Natural killer cell treated with Interleukin-12 subunit alpha and Interleukin-12 subunit beta and Interleukin-15 and Interleukin-18, amount 100 ng/mL, for 72 hours (primary cell): Measurements from ENCODE around the gene SOCS3. TPM values are rescaled to one million over a fixed set of nuclear protein-coding genes. Genes with fewer than 3 reads are reported as not detected.
A peak's percentile ranks its signal among the peaks of the same experiment; 100 is the strongest.

Experiments used
- ATAC-seq, 2 donors: fragments of 150-1000 bp; cut with Tn5 transposase in 1 of 2; sonication (Bioruptor Pico), chemical (Tn5 transposase) in 1 of 2; 2 replicates each; pipeline ENCODE4 v1.10.0; 2021
- DNase-seq: peaks from one replicate; pipeline ENCODE4 v3.0.0; 2022; ENCODE audit warnings: low spot score
- H3K27ac Mint-ChIP-seq, 2 donors: 1 replicate in 1 of 2; 2 replicates in 1 of 2; pipeline ENCODE4 v1.8.0; 2022; ENCODE audit warnings: mixed read lengths in 2 of 2, mild to moderate bottlenecking in 1 of 2, moderate library complexity in 1 of 2
- H3K27me3 Mint-ChIP-seq, 2 donors: 1 replicate in 1 of 2; 2 replicates in 1 of 2; pipeline ENCODE4 v1.8.0; 2022; ENCODE audit warnings: mixed read lengths in 2 of 2
- H3K36me3 Mint-ChIP-seq: one replicate; pipeline ENCODE4 v1.8.0; 2022; ENCODE audit warnings: mixed read lengths
- H3K4me1 Mint-ChIP-seq, 2 donors: 1 replicate in 1 of 2; 2 replicates in 1 of 2; pipeline ENCODE4 v1.8.0; 2022; ENCODE audit warnings: low read depth in 2 of 2, mixed read lengths in 2 of 2, mild to moderate bottlenecking in 1 of 2
- H3K4me3 Mint-ChIP-seq: one replicate; pipeline ENCODE4 v1.8.0; 2022; ENCODE audit warnings: mixed read lengths
- H3K9me3 Mint-ChIP-seq: 2 replicates; pipeline ENCODE4 v1.8.0; 2022; ENCODE audit warnings: mixed read lengths
- total RNA-seq, 2 donors: library from RNA; stranded (reverse); gene quantifications; one replicate each; pipeline ENCODE4 v1.2.3, GENCODE V29; 2022

SOCS3 gene
- total RNA-seq, 2 donors from 2014 or later: 110 to 156 TPM

DNA sequence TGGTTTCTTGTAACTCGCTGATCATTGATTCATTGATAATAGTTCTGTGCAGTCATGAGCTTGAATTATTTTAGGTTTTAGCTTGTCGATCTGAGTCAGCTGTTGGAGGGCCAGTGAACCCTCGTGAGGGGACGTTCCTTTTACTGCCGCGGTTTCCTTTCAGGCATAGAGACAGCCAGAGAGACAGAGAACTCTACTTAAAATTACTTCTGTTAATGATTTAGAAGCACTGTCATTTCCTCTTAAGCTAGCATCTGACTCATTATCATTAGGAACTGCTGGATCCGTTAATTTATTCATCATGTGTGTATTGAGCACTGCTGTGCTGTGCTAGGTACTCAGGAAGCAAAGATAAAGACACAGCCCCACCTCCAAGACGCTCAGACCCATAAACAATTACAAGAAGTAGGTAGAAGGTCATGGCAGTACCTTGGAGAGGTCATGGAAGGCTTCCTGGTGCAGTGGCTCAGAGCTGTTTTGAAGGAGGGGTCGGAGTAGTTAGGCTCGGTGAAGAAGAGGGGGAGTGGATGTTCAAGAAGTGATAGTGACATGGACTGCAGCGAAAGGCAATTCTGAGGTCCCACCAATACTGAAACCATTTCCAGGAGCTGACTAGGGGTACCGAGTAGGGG lies 21.8 kb upstream of the SOCS3 start:
- Mint-ChIP-seq H3K4me1 (peaks cover 68 to 70% of the 10 kb centered on the region in 2 donors), H3K36me3 (peaks cover 25% of the 10 kb centered on the region), H3K27me3 (no peaks in the 10 kb centered on the region), H3K27ac (peak overlapping the region; percentile 96), H3K4me3 (peak overlapping the region; percentile 87), H3K9me3 (no peaks in the 10 kb centered on the region)
- ATAC-seq (peak; percentile 25 to 48), DNase-seq (no peak)

DNA sequence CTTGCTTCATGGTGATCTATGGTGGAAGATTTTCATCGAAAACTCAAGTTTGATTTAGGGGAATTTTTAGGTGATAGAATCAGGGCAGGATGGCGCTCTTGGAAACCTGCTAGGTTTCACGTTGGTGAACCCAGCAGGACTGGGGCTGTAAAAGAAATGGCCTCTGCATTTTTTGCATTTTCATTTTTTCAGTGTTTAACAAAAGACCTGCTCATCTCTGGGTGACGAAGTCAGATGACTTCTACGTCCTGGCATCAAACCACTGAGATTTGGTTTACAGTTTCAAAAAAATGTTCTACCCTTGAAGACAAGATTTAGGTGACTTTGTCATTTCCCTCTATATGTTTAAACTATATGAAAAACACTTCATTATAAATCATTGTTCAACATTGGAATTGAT lies 20.5 kb upstream of the SOCS3 start:
- no peak for DNase-seq
- no peak for ATAC-seq
- no peaks in the 10 kb centered on the region for H3K9me3 Mint-ChIP-seq
- H3K27me3 Mint-ChIP-seq: peaks cover 0 to 3% of the 10 kb centered on the region in 2 donors
- H3K4me3 Mint-ChIP-seq: peak overlapping the region; percentile 87
- peaks cover 19% of the 10 kb centered on the region for H3K36me3 Mint-ChIP-seq
- H3K4me1 Mint-ChIP-seq: peaks cover 64 to 66% of the 10 kb centered on the region in 2 donors
- H3K27ac Mint-ChIP-seq: peak overlapping the region; percentile 96

DNA sequence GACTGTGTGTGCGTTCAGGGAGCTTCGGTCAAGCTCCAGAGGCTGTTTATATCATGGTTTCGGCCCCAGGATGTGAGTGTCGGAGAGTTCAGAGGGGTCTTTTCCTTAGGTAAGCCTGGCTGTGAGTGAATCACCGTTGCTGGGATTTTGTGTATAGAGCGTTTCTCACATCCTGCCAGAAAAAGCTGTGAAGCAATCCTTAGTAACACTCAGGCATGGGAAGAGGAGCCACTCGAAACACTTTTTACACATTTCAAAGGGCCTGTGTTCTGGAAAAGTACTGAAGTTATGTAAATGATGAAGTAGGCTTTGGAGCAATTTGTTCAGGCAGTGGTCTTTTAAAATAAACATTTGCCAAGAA lies 19.2 kb upstream of the SOCS3 start:
- ATAC-seq (peak; percentile 10 to 50), DNase-seq (no peak)
- H3K4me1 Mint-ChIP-seq: peaks cover 59 to 65% of the 10 kb centered on the region in 2 donors
- peak overlapping the region; percentile 96 for H3K27ac Mint-ChIP-seq
- H3K4me3 Mint-ChIP-seq: peak overlapping the region; percentile 87
- peaks cover 0 to 3% of the 10 kb centered on the region in 2 donors for H3K27me3 Mint-ChIP-seq
- H3K9me3 Mint-ChIP-seq: no peaks in the 10 kb centered on the region
- peaks cover 19% of the 10 kb centered on the region for H3K36me3 Mint-ChIP-seq

DNA sequence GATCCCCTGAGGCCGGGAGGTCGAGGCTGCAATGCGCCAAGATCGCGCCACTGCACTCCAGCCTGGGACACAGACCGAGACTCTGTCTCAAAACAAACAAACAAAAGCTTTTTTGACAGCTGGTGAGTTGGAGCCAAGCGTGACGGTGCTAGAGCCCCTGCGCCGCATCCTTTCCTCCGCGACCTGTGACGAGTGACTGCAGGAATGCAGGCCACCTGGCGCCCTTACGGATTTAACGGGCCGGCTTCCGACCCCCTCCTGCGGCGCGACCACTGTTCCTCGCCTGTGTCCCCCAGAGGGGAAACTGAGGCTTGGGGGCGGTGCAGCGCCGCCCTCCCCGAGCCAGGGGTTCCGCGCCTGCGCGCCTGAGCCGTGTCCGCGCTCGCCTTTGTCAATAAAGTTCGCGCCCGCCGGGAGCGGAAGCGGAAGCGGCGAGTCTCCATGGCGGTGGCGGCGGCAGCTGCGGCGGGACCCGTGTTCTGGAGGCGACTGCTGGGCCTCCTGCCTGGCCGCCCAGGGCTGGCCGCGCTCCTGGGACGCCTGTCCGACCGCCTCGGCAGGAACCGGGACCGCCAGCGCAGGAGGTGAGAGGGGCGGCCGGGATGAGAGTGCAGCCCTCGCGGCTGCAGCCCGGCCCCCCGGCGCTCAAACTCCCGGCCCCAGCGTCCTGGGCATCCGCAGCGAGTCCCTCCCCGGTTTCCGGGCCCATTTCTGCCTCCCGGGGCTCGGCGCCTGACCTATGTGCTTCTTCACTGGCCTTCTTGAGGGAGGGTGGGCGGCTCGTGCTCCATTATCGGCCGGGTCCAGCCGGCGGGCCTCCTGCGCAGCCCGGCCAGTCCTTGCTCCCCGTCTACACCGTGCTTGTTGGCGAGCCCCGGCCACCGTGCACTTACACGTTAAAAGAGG lies 18.6 kb upstream of the SOCS3 start, which contains the start of gene PGS1:
TSS of gene PGS1 (plus strand) at position 425 of the 906 bp plus-strand sequence. CDS start at position 442, 17 bp downstream.
- peak within 1 kb of the TSS; percentile 96 for H3K27ac Mint-ChIP-seq
- peak within 1 kb of the TSS; percentile 87 for H3K4me3 Mint-ChIP-seq
- H3K4me1 Mint-ChIP-seq: peaks cover 53 to 58% of the 10 kb centered on the region in 2 donors
- DNase-seq: peak; percentile 91
- no peaks in the 10 kb centered on the region for H3K9me3 Mint-ChIP-seq
- peaks cover 0 to 3% of the 10 kb centered on the region in 2 donors for H3K27me3 Mint-ChIP-seq
- H3K36me3 Mint-ChIP-seq: peaks cover 19% of the 10 kb centered on the region
- peak; percentile 72 to 84 for ATAC-seq

DNA sequence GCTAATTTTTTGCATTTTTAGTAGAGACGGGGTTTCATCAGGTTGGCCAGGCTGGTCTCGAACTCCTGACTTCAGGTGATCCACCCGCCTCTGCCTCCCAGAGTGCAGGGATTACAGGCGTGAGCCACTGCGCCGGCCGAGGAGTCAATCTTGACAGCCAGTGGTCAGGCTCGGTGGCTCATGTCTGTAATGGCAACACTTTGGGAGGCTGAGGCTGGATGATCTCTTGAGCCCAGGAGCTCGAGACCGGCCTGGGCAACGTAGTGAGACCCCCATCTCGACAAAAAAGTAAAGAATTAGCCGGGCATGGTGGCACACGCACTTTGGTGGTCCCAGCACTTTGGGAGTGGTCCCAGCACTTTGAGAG lies 18.0 kb upstream of the SOCS3 start:
- Mint-ChIP-seq H3K27ac (peak overlapping the region; percentile 96), H3K27me3 (peaks cover 0 to 3% of the 10 kb centered on the region in 2 donors), H3K4me3 (peak overlapping the region; percentile 87), H3K36me3 (peaks cover 19% of the 10 kb centered on the region), H3K4me1 (peaks cover 48 to 53% of the 10 kb centered on the region in 2 donors), H3K9me3 (no peaks in the 10 kb centered on the region)
- ATAC-seq: no peak
- no peak for DNase-seq

DNA sequence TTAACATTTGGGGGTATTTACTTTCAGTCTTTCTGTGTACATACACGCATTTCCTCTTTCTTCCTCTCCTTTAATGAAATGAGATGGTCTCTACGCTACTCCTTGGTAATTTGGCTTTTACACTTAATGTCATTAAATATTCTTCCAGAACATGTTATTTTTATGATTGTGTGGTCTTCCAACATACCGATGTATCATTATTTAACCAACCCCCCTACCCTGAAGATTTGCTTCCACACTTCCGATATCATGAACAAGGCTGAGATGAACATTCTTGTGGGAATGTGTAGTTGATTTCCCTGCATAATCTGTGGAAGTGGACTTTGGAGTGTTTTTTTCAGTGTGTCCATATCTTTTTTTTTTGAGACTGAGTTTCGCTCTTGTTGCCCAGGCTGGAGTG lies 16.3 kb upstream of the SOCS3 start:
- H3K4me1 Mint-ChIP-seq: peaks cover 35 to 38% of the 10 kb centered on the region in 2 donors
- ATAC-seq (no peak), DNase-seq (no peak)
- H3K9me3 Mint-ChIP-seq: no peaks in the 10 kb centered on the region
- H3K36me3 Mint-ChIP-seq: peaks cover 14% of the 10 kb centered on the region
- H3K27me3 Mint-ChIP-seq: peaks cover 0 to 3% of the 10 kb centered on the region in 2 donors
- H3K4me3 Mint-ChIP-seq: no peak overlapping the region
- peak overlapping the region in 1 of 2 donors; percentile 79 for H3K27ac Mint-ChIP-seq

DNA sequence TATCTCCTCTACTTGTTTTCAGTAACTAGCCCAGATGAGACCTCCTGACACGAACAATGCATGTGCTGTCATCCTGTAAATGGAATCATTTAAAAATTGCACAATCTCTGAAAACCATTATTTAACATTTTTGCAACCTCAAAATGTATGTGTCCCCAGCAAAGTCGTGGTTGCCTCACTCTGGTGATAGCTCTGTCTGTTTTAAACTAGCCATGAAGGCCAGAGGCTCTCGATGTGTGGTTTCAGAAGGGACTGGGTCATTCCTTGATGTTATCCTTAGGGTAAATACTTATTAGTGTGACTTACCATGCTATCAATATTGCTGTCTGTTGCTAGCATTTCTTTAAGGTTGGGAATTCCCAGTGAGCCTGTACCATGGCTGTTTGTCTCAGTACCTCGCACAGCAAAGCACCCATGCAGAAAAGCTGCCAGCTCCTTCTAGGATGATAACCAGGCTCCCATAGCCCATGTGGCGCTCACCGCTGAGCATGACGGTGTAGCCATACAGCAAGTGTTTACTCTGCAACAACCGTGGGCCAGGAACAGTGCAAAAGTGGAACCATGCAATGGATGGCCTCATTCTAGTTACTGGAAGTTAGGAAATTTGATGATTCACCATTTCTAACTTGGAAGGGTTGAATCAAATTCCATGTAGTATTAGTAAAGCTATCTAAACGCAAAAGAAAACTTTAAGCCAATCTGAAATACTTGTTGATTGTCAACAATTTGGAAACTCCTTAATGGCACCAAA lies 15.7 kb upstream of the SOCS3 start:
- H3K4me1 Mint-ChIP-seq: peaks cover 29 to 32% of the 10 kb centered on the region in 2 donors
- peak overlapping the region; percentile 1 to 79 for H3K27ac Mint-ChIP-seq
- H3K36me3 Mint-ChIP-seq: peaks cover 13% of the 10 kb centered on the region
- peak overlapping the region; percentile 25 for H3K4me3 Mint-ChIP-seq
- peaks cover 0 to 3% of the 10 kb centered on the region in 2 donors for H3K27me3 Mint-ChIP-seq
- no peaks in the 10 kb centered on the region for H3K9me3 Mint-ChIP-seq
- DNase-seq (no peak), ATAC-seq (no peak)

DNA sequence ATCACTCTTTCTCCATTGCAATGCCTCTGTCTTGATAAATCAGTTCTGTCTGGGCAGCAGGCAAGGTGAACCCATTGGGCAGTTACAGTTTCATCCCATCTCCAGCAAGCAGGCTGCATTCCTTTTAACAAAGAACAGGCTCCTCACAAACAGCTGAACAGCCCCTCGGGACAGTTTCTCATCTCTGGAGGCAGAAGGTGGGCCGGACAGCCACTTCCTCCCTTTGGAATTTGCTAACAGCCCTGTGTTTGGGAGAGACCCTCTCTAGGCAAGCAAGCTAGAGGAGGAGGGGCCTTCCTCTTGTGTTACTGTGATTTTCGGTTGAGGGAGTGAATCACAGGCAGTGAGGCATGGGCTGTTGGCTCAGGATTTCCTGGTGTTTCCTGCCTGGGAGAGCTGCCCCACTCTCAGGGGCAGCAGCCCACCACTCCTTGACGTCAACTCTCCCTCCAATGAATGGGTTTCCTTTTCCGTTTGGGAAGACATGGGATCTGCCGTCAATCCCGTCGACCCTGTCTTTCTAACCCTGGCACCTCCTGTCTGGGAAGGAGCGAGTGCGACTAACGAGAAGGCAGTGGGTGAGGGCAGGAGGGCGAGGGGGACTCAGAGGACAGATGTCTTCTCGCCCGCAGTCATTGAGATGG lies 14.9 kb upstream of the SOCS3 start:
- Mint-ChIP-seq H3K9me3 (no peaks in the 10 kb centered on the region), H3K4me1 (peaks cover 24 to 25% of the 10 kb centered on the region in 2 donors), H3K4me3 (peak overlapping the region; percentile 25), H3K27ac (peak overlapping the region; percentile 1 to 79), H3K36me3 (peaks cover 6% of the 10 kb centered on the region), H3K27me3 (peaks cover 0 to 3% of the 10 kb centered on the region in 2 donors)
- no peak for DNase-seq
- no peak for ATAC-seq

DNA sequence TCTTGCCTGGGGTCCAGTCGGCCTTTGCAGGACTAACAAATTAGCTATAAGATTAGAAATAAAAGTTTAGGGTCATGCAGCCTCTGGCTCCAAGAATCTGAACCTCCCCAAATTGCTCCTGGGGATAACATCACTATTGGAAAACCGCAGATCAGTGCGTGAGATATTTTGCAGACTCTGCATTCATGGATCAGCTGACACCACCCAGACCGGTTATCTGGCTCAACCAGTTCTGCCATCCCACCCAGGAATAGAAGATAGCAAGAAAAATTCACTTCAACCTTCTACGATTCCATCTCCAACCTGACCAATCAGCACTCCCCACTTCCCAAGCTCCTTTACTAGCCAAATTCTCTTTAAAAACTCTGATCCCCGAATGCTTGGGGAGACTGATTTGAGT lies 14.3 kb upstream of the SOCS3 start:
- Mint-ChIP-seq H3K27ac (peak overlapping the region; percentile 1 to 79), H3K27me3 (peaks cover 0 to 3% of the 10 kb centered on the region in 2 donors), H3K4me3 (no peak overlapping the region), H3K4me1 (peaks cover 22% of the 10 kb centered on the region in 2 donors), H3K36me3 (peaks cover 3% of the 10 kb centered on the region), H3K9me3 (no peaks in the 10 kb centered on the region)
- DNase-seq (no peak), ATAC-seq (no peak)

DNA sequence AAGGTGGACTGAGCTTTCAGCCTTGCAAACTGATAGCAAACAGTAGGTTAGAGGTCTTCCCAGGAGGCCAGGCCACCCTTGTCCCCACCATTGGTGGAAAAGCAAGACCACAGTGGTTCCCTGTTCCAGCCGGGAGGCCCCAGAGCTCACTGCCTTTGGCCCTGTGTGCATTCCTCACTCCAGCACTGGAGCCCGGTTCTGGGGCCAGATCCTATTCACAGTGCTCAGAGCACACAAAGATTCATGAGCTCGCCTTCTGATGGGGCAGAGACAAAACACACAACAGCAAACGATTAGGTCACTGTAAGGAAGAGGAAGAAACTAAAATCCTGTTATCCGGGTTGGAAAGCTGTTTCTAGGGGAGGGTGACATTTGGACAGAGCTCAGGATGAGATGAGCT lies 13.0 kb upstream of the SOCS3 start:
- ATAC-seq (no peak), DNase-seq (no peak)
- Mint-ChIP-seq H3K27me3 (peaks cover 0 to 3% of the 10 kb centered on the region in 2 donors), H3K36me3 (no peaks in the 10 kb centered on the region), H3K4me3 (no peak overlapping the region), H3K27ac (peak overlapping the region; percentile 26 to 51), H3K4me1 (peaks cover 18% of the 10 kb centered on the region in 2 donors), H3K9me3 (no peaks in the 10 kb centered on the region)

DNA sequence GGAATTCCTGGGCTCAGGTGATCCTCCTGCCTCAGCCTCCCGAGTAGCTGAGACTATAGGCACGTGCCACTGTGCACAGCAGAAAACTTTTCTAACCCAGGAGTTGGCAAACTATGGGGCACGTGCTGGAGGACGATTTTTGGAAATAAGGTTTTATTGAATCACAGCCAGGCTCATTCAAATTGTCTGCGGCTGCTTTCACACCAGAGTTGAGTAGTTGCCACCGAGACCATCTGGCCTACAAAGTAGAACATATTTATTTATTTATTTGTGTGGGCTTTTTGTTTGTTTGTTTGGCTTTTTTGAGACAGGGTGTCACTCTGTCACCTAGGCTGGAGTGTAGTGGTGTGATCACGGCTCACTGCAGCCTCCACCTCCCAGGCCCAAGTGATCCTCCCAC lies 11.2 kb upstream of the SOCS3 start:
- Mint-ChIP-seq H3K9me3 (no peaks in the 10 kb centered on the region), H3K4me1 (peaks cover 12 to 14% of the 10 kb centered on the region in 2 donors), H3K4me3 (no peak overlapping the region), H3K36me3 (no peaks in the 10 kb centered on the region), H3K27me3 (peaks cover 0 to under 1% of the 10 kb centered on the region in 2 donors), H3K27ac (no peak overlapping the region)
- DNase-seq (no peak), ATAC-seq (no peak)

DNA sequence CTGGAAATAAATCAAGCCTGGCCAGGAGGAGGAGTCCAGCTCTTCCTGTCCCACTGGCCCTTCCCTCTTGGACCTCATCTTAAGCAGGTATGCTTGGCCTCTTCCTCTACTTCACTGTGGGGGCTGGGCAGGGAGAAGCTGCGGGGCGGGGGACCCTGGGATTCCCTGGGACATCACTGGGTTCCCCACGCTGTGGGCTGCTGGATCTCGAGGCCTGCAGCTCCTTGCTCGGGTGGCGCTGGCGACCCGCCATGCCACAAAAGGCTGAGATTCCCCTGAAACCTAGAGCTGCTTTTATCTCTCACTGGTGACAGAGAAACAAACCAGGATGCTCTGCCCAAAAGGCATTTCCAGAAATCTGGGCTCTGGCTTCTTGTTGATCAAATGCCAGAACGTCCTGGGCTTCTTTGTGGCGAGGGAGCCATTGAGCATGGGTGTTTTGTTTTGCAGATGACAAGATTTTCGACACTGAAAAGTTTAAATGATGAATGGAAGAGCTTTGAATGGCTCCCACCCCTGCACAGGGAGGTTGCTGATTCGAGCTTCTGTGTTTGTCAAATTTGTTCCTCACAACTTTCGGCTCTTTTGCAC lies 10.0 kb upstream of the SOCS3 start:
- Mint-ChIP-seq H3K4me1 (peaks cover 9% of the 10 kb centered on the region in 2 donors), H3K27me3 (no peaks in the 10 kb centered on the region), H3K36me3 (no peaks in the 10 kb centered on the region), H3K9me3 (no peaks in the 10 kb centered on the region), H3K27ac (no peak overlapping the region), H3K4me3 (no peak overlapping the region)
- ATAC-seq (no peak), DNase-seq (no peak)
